Progenitor cell of endocrine pancreas (in vitro differentiated cells): ENCODE data around the gene DRG2. TPM values are rescaled to one million over a fixed set of nuclear protein-coding genes. Genes with fewer than 3 reads are reported as not detected.

Source experiments
- DNase-seq: peaks from one replicate; pipeline ENCODE4 v3.0.0; 2021; ENCODE audit warnings: low spot score; ENCODE audit not compliant: unreplicated experiment
- H3K27ac Mint-ChIP-seq: 2 replicates; pipeline ENCODE4 v1.8.0; 2021; ENCODE audit warnings: mild to moderate bottlenecking, moderate library complexity, mixed read lengths
- H3K27me3 Mint-ChIP-seq: 2 replicates; pipeline ENCODE4 v1.8.0; 2021; ENCODE audit warnings: mixed read lengths
- H3K36me3 Mint-ChIP-seq: 2 replicates; pipeline ENCODE4 v1.8.0; 2022; ENCODE audit warnings: mixed read lengths; ENCODE audit not compliant: insufficient read depth
- H3K4me1 Mint-ChIP-seq: 2 replicates; pipeline ENCODE4 v1.8.0; 2021; ENCODE audit warnings: low read depth, mixed read lengths
- H3K4me3 Mint-ChIP-seq: 2 replicates; pipeline ENCODE4 v1.8.0; 2021; ENCODE audit warnings: low read depth, mild to moderate bottlenecking, moderate library complexity, mixed read lengths
- H3K9me3 Mint-ChIP-seq: 2 replicates; pipeline ENCODE4 v1.8.0; 2021; ENCODE audit warnings: low read depth, mixed read lengths
- CTCF ChIP-seq: fragments of 200-600 bp; sonication (generic); IDR thresholded peaks from one replicate; pipeline ENCODE4 v1.5.0; 2021; ENCODE audit warnings: antibody characterized with exemption, mild to moderate bottlenecking; ENCODE audit not compliant: unreplicated experiment
- total RNA-seq: library from RNA; stranded (reverse); gene quantifications from 2 replicates; pipeline ENCODE4 v1.2.1, GENCODE V29; 2021

The DRG2 gene
- total RNA-seq, 1 donor from 2014 or later = 42.9 TPM

GRCh38 chr17:18102640-18103039 is 14.9 kb downstream of the DRG2 start:
- DNase-seq = no peak
- no peaks in the 10 kb centered on the region for H3K36me3 Mint-ChIP-seq
- H3K4me3 Mint-ChIP-seq = no peak overlapping the region
- no peak for TF ChIP-seq CTCF
- no peak overlapping the region for H3K27ac Mint-ChIP-seq
- no peaks in the 10 kb centered on the region for H3K9me3 Mint-ChIP-seq
- H3K4me1 Mint-ChIP-seq = no peaks in the 10 kb centered on the region
- H3K27me3 Mint-ChIP-seq = no peaks in the 10 kb centered on the region

- Mint-ChIP-seq H3K36me3 (no peaks in the 10 kb centered on the region), H3K4me1 (no peaks in the 10 kb centered on the region), H3K27me3 (no peaks in the 10 kb centered on the region), H3K9me3 (no peaks in the 10 kb centered on the region), H3K4me3 (no peak overlapping the region), H3K27ac (no peak overlapping the region)
- no peak for DNase-seq
- TF ChIP-seq CTCF = no peak
These were observed 17.3 kb downstream of the DRG2 start for GRCh38 chr17:18105027-18105426.

- H3K27ac Mint-ChIP-seq = no peak overlapping the region
- no peaks in the 10 kb centered on the region for H3K4me1 Mint-ChIP-seq
- TF ChIP-seq CTCF = no peak
- no peak for DNase-seq
- H3K36me3 Mint-ChIP-seq = no peaks in the 10 kb centered on the region
- H3K4me3 Mint-ChIP-seq = no peak overlapping the region
- H3K9me3 Mint-ChIP-seq = no peaks in the 10 kb centered on the region
- H3K27me3 Mint-ChIP-seq = no peaks in the 10 kb centered on the region
These were observed 17.8 kb downstream of the DRG2 start for GRCh38 chr17:18105595-18105994.

- no peaks in the 10 kb centered on the region for H3K4me1 Mint-ChIP-seq
- no peak for DNase-seq
- H3K27me3 Mint-ChIP-seq = no peaks in the 10 kb centered on the region
- no peaks in the 10 kb centered on the region for H3K9me3 Mint-ChIP-seq
- H3K36me3 Mint-ChIP-seq = no peaks in the 10 kb centered on the region
- no peak overlapping the region for H3K4me3 Mint-ChIP-seq
- H3K27ac Mint-ChIP-seq = no peak overlapping the region
- no peak for TF ChIP-seq CTCF
These were observed 18.5 kb downstream of the DRG2 start for GRCh38 chr17:18106211-18106610.

GRCh38 chr17:18107061-18107790 is 19.5 kb downstream of the DRG2 start:
- no peak for DNase-seq
- no peaks in the 10 kb centered on the region for H3K27me3 Mint-ChIP-seq
- H3K27ac Mint-ChIP-seq = no peak overlapping the region
- H3K4me3 Mint-ChIP-seq = no peak overlapping the region
- no peak for TF ChIP-seq CTCF
- no peaks in the 10 kb centered on the region for H3K9me3 Mint-ChIP-seq
- H3K36me3 Mint-ChIP-seq = no peaks in the 10 kb centered on the region
- no peaks in the 10 kb centered on the region for H3K4me1 Mint-ChIP-seq
